Muscle layer of colon (tissue), 2 donors: Measurements from ENCODE around the gene C1orf52.
"Not testable (repeated sequence)": the region's sequence is repeated elsewhere in the genome, so short reads cannot be mapped to it uniquely, and the experiment has no call there.

Experiments
- H3K27ac ChIP-seq: one replicate; pipeline ENCODE4 v1.7.0; 2013; ENCODE audit warnings: low read depth, mild to moderate bottlenecking, low read length, moderate library complexity
- H3K27me3 ChIP-seq, 2 donors: one replicate each; pipeline ENCODE4 v1.7.0; 2013; ENCODE audit warnings: low read length in 2 of 2, mild to moderate bottlenecking in 2 of 2; ENCODE audit not compliant: insufficient read depth in 2 of 2, control insufficient read depth in 1 of 2
- H3K36me3 ChIP-seq: one replicate; pipeline ENCODE4 v1.7.0; 2013; ENCODE audit warnings: mild to moderate bottlenecking, low read length; ENCODE audit not compliant: insufficient read depth
- H3K4me1 ChIP-seq: one replicate; pipeline ENCODE4 v1.7.0; 2013; ENCODE audit warnings: mild to moderate bottlenecking, low read length; ENCODE audit not compliant: insufficient read depth
- H3K4me3 ChIP-seq, 2 donors: one replicate each; pipeline ENCODE4 v1.7.0; 2013; ENCODE audit warnings: low read length in 2 of 2, low read depth in 1 of 2, mild to moderate bottlenecking in 1 of 2, moderate library complexity in 1 of 2
- H3K9ac ChIP-seq: one replicate; pipeline ENCODE4 v1.7.0; 2013; ENCODE audit warnings: low read length
- H3K9me3 ChIP-seq: one replicate; pipeline ENCODE4 v1.7.0; 2013; ENCODE audit warnings: mild to moderate bottlenecking, low read length
- donor health status: abdominal sarcoma.
- donor health status: Adenocarcinoma of cecum.

Gene C1orf52

DNA sequence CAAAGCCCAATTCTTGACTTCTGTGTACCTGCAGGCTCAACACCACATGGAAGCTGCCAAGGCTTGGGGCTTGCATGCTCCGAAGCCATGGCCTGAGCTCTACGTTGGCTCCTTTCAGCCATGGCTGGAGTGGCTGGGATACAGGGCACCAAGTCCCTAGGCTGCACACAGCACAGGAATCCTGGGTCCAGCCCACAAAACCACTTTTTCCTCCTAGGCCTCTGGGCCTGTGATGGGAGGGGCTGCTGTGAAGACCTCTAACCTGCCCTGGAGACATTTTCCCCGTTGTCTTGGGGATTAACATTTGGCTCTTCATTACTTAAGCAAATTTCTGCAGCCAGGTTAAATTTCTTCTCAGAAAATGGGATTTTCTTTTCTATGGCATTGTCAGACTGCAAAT lies 10.4 kb downstream of the C1orf52 start:
- not testable (repeated sequence) for H3K4me3 ChIP-seq, H3K9me3 ChIP-seq, H3K36me3 ChIP-seq, H3K27ac ChIP-seq, H3K27me3 ChIP-seq, H3K9ac ChIP-seq
- peaks cover 22% of the 10 kb centered on the region for H3K4me1 ChIP-seq

- no peaks in the 10 kb centered on the region for H3K36me3 ChIP-seq
- no peak overlapping the region for H3K4me3 ChIP-seq
- no peak overlapping the region for H3K9ac ChIP-seq
- H3K9me3 ChIP-seq, result no peaks in the 10 kb centered on the region
- peaks cover 32% of the 10 kb centered on the region for H3K4me1 ChIP-seq
- H3K27ac ChIP-seq, result no peak overlapping the region
- H3K27me3 ChIP-seq, result no peaks in the 10 kb centered on the region
These were observed 13.6 kb downstream of the C1orf52 start for GRCh38 chr1:85245891-85246290.

- Histone ChIP-seq H3K36me3 (no peaks in the 10 kb centered on the region), H3K9ac (no peak overlapping the region), H3K9me3 (no peaks in the 10 kb centered on the region), H3K27ac (peak overlapping the region; percentile 8), H3K27me3 (no peaks in the 10 kb centered on the region), H3K4me1 (peaks cover 36% of the 10 kb centered on the region), H3K4me3 (no peak overlapping the region)
These were observed 14.0 kb downstream of the C1orf52 start for GRCh38 chr1:85245456-85245855.

DNA sequence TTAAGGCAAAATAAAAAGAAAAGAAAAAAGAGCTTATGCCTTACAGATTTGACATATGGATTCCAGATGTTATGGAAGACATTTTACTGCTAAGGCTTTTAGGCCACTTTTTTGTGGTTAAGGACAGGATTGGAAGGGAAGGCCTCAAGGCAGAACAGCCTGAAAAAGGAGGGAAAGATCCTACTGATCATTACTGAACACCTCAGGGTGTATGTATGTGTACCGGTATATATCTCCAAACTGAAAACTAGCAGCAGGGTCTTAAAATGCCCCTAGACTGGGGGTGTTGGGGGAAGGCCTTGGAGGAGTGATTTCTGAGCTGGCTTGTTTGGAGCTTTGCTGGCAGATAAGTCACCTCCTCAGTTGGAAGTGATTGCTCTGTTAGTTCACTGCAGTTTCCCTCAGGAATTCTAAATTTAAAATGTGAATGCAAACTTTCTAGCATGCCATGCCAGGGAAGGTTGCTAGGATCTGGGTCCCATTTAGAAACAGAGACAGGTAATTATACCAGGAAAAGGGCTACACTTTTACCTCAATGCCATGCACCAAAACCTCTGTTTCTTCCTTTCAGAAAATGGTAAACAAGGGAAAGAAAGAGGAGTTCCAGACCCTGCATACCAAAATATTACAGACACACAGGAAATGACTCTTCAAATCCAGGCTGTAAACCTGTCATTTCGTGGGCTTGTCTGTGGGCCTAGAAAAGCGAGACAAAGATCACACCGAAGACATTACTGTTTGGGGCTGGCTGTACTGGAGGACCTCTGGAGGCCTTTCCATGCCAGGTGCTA lies 15.0 kb downstream of the C1orf52 start:
- no peaks in the 10 kb centered on the region for H3K9me3 ChIP-seq
- no peak overlapping the region for H3K4me3 ChIP-seq
- H3K36me3 ChIP-seq, result no peaks in the 10 kb centered on the region
- no peaks in the 10 kb centered on the region for H3K27me3 ChIP-seq
- H3K4me1 ChIP-seq, result peaks cover 44% of the 10 kb centered on the region
- no peak overlapping the region for H3K9ac ChIP-seq
- peak overlapping the region; percentile 8 for H3K27ac ChIP-seq

- Histone ChIP-seq H3K27ac (peak overlapping the region; percentile 8), H3K36me3 (no peaks in the 10 kb centered on the region), H3K4me3 (no peak overlapping the region), H3K27me3 (no peaks in the 10 kb centered on the region), H3K4me1 (peaks cover 44% of the 10 kb centered on the region), H3K9me3 (no peaks in the 10 kb centered on the region), H3K9ac (no peak overlapping the region)
These were observed 16.1 kb downstream of the C1orf52 start for GRCh38 chr1:85243372-85243771.

DNA sequence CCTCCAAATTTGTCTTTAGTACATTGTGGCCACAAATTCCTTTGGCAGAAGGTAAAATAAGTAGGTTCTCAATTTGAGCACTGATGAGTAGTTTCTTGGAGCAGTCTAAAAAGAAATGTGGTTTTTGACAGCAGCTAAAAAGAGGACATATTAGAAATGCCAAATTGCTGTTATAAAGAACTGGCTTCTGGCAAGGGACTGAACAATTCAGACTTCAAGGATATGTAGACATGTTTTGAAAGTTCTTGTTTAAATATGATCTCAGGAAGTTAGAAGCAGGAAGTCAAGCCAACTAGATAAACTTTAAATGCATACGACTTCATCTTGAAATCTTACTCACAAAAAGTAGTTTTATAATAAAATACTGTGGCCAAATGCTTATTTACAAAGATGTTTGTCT lies 18.8 kb downstream of the C1orf52 start:
- Histone ChIP-seq H3K9ac (no peak overlapping the region), H3K9me3 (no peaks in the 10 kb centered on the region), H3K27ac (peak overlapping the region; percentile 49), H3K36me3 (no peaks in the 10 kb centered on the region), H3K4me3 (no peak overlapping the region), H3K27me3 (no peaks in the 10 kb centered on the region), H3K4me1 (peaks cover 41% of the 10 kb centered on the region)

GRCh38 chr1:85240174-85240601 lies 19.3 kb downstream of the C1orf52 start:
- Histone ChIP-seq H3K9ac (no peak overlapping the region), H3K36me3 (no peaks in the 10 kb centered on the region), H3K27me3 (no peaks in the 10 kb centered on the region), H3K4me3 (no peak overlapping the region), H3K27ac (peak overlapping the region; percentile 49), H3K4me1 (peaks cover 37% of the 10 kb centered on the region), H3K9me3 (no peaks in the 10 kb centered on the region)

DNA sequence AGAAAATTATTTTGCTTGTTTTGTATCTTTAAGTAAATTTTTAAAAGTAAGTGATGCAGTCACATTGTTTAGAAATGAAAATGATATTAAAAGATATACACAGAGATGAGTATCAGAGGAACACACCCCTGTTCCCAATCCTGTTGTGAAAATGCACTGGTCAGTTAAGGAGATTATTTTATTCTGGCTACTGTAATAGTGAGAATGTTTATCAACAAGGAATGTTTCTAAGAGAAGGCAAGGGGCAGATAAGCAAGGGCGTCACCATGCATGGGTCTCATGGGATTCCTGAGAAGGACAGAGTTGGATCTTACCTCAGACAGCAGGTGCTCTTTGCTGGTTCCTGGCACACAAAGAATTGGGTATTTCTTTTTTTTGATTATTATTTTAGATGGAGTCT lies 21.8 kb downstream of the C1orf52 start:
- Histone ChIP-seq H3K27me3 (no peaks in the 10 kb centered on the region), H3K36me3 (no peaks in the 10 kb centered on the region), H3K9ac (no peak overlapping the region), H3K9me3 (no peaks in the 10 kb centered on the region), H3K4me3 (no peak overlapping the region), H3K27ac (no peak overlapping the region), H3K4me1 (peaks cover 16% of the 10 kb centered on the region)

GRCh38 chr1:85230305-85230977 lies 29.0 kb downstream of the C1orf52 start:
- Histone ChIP-seq H3K27ac (no peak overlapping the region), H3K9ac (no peak overlapping the region)

GRCh38 chr1:85229574-85230097 lies 29.8 kb downstream of the C1orf52 start:
- H3K9ac ChIP-seq, result no peak overlapping the region
- H3K36me3 ChIP-seq, result no peaks in the 10 kb centered on the region
- H3K4me1 ChIP-seq, result peaks cover 32% of the 10 kb centered on the region
- H3K27ac ChIP-seq, result peak overlapping the region; percentile 26
- no peaks in the 10 kb centered on the region for H3K9me3 ChIP-seq
- no peaks in the 10 kb centered on the region for H3K27me3 ChIP-seq
- no peak overlapping the region for H3K4me3 ChIP-seq

More at GRCh38 chr1:85230305-85230977, 29.0 kb downstream of the C1orf52 start:
- no peaks in the 10 kb centered on the region for H3K27me3 ChIP-seq
- H3K4me3 ChIP-seq, result no peak overlapping the region
- H3K9me3 ChIP-seq, result no peaks in the 10 kb centered on the region
- no peaks in the 10 kb centered on the region for H3K36me3 ChIP-seq
- H3K4me1 ChIP-seq, result peaks cover 24% of the 10 kb centered on the region

GRCh38 chr1:85228972-85229371 lies 30.5 kb downstream of the C1orf52 start:
- no peak overlapping the region for H3K9ac ChIP-seq
- H3K27me3 ChIP-seq, result no peaks in the 10 kb centered on the region
- peak overlapping the region; percentile 26 for H3K27ac ChIP-seq
- no peaks in the 10 kb centered on the region for H3K9me3 ChIP-seq
- no peaks in the 10 kb centered on the region for H3K36me3 ChIP-seq
- peaks cover 39% of the 10 kb centered on the region for H3K4me1 ChIP-seq
- H3K4me3 ChIP-seq, result no peak overlapping the region
